ENCODE measurements around the gene SPI1. TPM values are rescaled to one million over a fixed set of nuclear protein-coding genes. Genes with fewer than 3 reads are reported as not detected.

SPI1 gene
- total and polyA plus RNA-seq, 12 donors = 2.7 to 79.2 (median 41.8) TPM

DNA sequence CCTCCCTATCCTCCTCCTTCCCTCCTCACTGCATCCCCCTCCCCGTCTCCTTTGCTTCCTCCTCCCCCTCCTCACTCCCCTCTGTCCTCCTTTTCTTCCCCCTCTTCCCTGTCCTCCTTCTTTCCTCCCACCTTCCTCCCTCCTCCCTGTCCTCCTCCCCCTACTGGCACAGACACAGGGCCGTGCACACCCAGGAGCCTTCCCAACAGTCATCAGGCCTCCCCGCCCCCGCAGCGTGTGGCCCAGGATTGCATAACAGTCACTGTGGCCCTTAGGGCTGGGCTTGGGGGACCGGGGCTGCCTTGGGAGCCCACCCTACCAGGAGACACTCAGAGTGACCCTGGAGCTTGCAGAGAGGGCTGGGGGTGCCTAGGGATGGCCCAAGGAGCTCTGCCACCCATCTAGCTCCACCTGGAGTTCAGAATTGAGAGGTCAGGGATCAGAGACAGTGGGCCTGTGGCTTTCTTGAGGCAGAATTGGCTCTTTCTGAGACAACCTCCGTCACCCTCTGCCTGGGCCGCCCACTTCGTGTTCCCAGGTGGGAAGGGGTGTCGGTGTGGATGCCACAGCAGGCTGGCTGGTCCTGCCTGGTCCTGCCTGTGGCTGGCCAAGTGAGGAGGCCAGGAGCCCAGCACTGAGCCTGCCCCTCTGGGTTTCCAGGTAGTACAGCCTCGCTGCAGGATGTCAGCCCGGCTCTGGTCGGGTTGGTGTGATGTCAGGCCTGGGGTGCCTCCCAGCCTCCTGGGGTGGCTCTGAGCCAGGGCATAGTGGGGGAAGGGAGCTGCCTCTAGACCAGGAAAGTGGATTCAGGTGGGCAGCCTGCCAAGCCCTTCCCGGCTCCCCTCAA lies 1.6 kb downstream of the SPI1 start:
- intact Hi-C loops (cut with DNase I) = loop anchor here in 1 of 2 donors (5.0 kb wide), 2 partner anchors 36 to 76 kb away; no protein-coding TSS in a partner anchor
- Histone ChIP-seq H3K27me3 (no peaks in the 10 kb centered on the region), H3K9me3 (replicated peaks in 1 of 3) (no peaks in the 10 kb centered on the region), H3K27ac (peak overlapping the region in 3 of 5 donors; percentile 21 to 90 (median 62)), H3K36me3 (replicated peaks in 1 of 2) (no peaks in the 10 kb centered on the region), H3K4me3 (peak overlapping the region in 1 of 4 donors; percentile 46), H3K4me1 (replicated peaks in 1 of 2) (no peaks in the 10 kb centered on the region)
- WGBS, 4 donors = 59 to 69% (median 65%) methylated on average over 9 to 14 of the region's 14 CpGs
- no peak for TF ChIP-seq POLR2A (IDR thresholded peaks at IDR 0.05)
- TF ChIP-seq, protein P1, sequence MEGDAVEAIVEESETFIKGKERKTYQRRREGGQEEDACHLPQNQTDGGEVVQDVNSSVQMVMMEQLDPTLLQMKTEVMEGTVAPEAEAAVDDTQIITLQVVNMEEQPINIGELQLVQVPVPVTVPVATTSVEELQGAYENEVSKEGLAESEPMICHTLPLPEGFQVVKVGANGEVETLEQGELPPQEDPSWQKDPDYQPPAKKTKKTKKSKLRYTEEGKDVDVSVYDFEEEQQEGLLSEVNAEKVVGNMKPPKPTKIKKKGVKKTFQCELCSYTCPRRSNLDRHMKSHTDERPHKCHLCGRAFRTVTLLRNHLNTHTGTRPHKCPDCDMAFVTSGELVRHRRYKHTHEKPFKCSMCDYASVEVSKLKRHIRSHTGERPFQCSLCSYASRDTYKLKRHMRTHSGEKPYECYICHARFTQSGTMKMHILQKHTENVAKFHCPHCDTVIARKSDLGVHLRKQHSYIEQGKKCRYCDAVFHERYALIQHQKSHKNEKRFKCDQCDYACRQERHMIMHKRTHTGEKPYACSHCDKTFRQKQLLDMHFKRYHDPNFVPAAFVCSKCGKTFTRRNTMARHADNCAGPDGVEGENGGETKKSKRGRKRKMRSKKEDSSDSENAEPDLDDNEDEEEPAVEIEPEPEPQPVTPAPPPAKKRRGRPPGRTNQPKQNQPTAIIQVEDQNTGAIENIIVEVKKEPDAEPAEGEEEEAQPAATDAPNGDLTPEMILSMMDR (IDR thresholded peaks at IDR 0.05) = no peak
- peak in 4 of 7 donors; percentile 39 to 67 (median 66) for DNase-seq

DNA sequence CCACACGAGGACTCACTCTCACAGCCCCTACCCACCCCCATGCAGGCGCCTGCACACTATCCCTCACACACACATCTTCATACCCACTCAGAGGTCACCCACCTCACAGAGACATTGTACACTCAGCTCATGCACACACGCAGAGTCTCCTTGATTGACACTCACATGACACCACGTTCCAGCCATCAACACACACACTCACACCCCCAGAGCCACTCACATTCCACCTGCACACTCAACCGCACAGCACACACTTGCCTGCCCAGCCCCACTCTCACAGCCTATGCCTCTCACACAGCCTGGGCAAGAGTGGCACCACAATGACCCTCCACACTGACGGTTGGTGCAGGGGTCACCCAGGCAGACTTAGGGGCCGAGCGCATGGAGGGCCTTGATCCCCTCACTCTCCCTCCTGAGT lies 2.2 kb downstream of the SPI1 start:
- Histone ChIP-seq H3K27ac (peak overlapping the region in 1 of 5 donors; percentile 90), H3K27me3 (no peaks in the 10 kb centered on the region), H3K36me3 (replicated peaks in 1 of 2) (no peaks in the 10 kb centered on the region), H3K4me1 (replicated peaks in 1 of 2) (no peaks in the 10 kb centered on the region), H3K9me3 (replicated peaks in 1 of 3) (no peaks in the 10 kb centered on the region), H3K4me3 (peak overlapping the region in 1 of 4 donors; percentile 46)
- no peak for TF ChIP-seq POLR2A (IDR thresholded peaks at IDR 0.05)
- TF ChIP-seq, protein P1 (IDR thresholded peaks at IDR 0.05) = no peak
- 67 to 77% (median 72%) methylated on average over 8 of the region's 8 CpGs for WGBS, 4 donors
- no peak for DNase-seq
- intact Hi-C loops (cut with DNase I) = loop anchor here in 1 of 2 donors (5.0 kb wide), 2 partner anchors 36 to 76 kb away; no protein-coding TSS in a partner anchor

DNA sequence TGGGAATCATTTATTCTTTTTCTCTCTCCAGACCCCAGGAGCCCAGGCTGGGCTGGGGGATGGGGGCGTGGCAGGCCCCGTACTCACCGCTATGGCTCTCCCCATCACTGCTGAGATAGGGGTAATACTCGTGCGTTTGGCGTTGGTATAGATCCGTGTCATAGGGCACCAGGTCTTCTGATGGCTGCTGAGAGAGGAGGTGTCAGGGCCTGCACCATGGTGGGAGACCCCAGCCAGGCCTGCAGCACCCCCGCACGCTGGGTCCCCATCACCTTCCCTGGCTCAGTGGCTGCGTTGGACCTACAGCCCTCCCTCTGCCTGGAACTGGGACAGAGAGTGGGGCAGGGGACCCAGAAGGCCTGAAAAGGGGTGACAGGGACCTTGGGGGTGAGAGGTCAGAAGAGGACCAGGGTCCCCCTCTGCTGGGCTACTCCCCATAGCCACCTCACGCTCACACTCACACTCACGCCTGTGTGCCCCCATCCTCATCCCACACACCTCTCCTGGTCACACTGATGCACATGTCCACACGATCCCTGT lies 2.7 kb downstream of the SPI1 start:
- TF ChIP-seq POLR2A (IDR thresholded peaks at IDR 0.05) = no peak
- TF ChIP-seq, protein P1 (IDR thresholded peaks at IDR 0.05) = no peak
- Histone ChIP-seq H3K36me3 (replicated peaks in 1 of 2) (no peaks in the 10 kb centered on the region), H3K4me3 (peak overlapping the region in 1 of 4 donors; percentile 46), H3K4me1 (replicated peaks in 1 of 2) (no peaks in the 10 kb centered on the region), H3K27me3 (no peaks in the 10 kb centered on the region), H3K27ac (no peak overlapping the region), H3K9me3 (replicated peaks in 1 of 3) (no peaks in the 10 kb centered on the region)
- intact Hi-C loops (cut with DNase I) = loop anchor here in 1 of 2 donors (5.0 kb wide), 2 partner anchors 37 to 77 kb away; no protein-coding TSS in a partner anchor
- WGBS, 4 donors = 72 to 86% (median 85%) methylated on average over 3 to 13 of the region's 13 CpGs
- DNase-seq = no peak

DNA sequence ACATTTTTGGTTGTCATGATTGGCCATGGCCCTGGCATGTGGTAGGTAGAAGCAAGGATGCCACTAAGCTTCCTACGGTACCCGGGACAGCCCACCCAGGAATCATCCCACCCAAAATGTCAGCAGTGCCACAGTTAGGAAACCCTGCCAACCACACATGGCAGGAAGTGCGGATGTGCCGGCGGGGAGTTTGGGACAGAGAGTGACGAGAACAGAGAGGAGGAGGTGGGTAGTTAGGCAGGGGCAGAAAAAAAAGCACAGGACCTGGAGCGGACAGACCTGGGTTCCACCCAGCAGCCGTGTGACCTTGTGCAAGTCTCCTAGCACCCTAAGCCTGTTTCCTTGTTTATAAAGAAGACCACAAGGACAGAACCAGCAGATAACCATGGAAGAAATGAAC lies 3.3 kb downstream of the SPI1 start:
- intact Hi-C loops (cut with DNase I) = loop anchor here in 1 of 2 donors (5.0 kb wide), 2 partner anchors 37 to 77 kb away; no protein-coding TSS in a partner anchor
- H3K4me1 ChIP-seq (replicated peaks in 1 of 2) = no peaks in the 10 kb centered on the region
- WGBS, 4 donors = 66 to 79% (median 73%) methylated on average over 6 to 8 of the region's 8 CpGs
- no peaks in the 10 kb centered on the region for H3K27me3 ChIP-seq
- H3K27ac ChIP-seq = no peak overlapping the region
- TF ChIP-seq, protein P1 (IDR thresholded peaks at IDR 0.05) = no peak
- no peak for TF ChIP-seq POLR2A (IDR thresholded peaks at IDR 0.05)
- DNase-seq = no peak
- no peaks in the 10 kb centered on the region for H3K9me3 ChIP-seq (replicated peaks in 1 of 3)
- no peaks in the 10 kb centered on the region for H3K36me3 ChIP-seq (replicated peaks in 1 of 2)
- H3K4me3 ChIP-seq = no peak overlapping the region
